Activated CD4-positive, alpha-beta T cell treated with anti-CD3 and anti-CD28 coated beads, Interleukin-2, Interleukin-6, amounts not matched to agents 100 ng/mL and 50 ng/mL, durations not matched to agents 16 hours and 8 hours (primary cell): Measurements from ENCODE around the gene SPINK4.

ENCODE experiments used
- DNase-seq: peaks from one replicate; pipeline ENCODE4 v3.0.0-alpha.2; 2020

SPINK4 gene, protein sequence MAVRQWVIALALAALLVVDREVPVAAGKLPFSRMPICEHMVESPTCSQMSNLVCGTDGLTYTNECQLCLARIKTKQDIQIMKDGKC

DNA sequence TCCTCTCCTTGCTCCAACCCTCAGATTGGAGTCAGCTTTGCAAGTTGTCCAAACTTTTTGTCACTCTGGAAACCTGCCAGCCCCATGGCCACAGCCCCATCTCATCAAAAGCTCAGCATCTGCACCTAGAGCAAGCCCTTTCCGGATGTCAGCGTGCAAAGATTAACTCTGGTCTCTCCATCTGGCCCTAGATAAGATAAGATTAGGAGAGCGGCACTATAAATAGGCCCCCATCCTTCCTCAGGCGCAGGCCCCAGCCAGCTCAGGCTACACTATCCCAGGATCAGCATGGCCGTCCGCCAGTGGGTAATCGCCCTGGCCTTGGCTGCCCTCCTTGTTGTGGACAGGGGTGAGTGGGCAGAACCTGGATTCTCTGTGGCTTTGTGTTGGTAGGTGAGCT, at the start of gene SPINK4:
TSS of gene SPINK4 (plus strand) at position 247 of the 400 bp plus-strand sequence. CDS start at position 289, 42 bp downstream.
- no peak for DNase-seq

DNA sequence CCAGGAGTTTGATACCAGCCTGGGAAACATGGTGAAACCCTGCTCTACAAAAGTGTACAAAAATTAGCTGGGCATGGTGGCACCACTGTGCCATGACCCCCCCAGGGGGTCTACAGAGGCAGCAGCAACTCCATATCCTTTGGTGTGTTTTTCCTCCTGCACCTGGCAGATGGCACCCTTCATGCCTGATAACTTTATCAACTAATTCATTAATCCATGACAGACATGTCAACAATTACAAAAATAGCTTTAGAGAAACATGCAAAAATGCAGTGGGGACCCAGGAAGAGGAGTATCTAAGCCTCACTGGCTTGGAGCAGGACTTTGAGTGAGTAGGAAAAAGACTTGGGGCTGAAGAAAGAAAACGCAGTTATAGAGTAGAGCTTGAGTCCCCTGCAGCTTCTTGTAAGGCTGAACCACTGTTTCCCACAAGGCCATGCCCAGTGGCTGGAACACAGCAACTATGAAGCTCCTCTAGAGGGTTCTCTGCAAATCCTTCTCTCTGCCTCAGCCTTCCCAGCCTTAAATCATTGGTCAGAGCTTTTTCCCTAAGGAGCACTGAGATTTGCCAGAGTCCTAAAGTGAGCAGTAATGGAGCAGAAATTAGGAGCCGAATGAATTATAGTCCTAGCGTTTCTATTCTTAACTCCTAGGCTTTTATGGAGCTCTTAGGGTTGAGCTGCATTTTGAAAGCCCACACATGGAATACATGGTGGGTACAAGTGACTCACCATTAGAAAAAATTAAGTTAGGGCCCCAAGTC, 47.3 kb upstream of the SPINK4 start:
- no peak for DNase-seq

DNA sequence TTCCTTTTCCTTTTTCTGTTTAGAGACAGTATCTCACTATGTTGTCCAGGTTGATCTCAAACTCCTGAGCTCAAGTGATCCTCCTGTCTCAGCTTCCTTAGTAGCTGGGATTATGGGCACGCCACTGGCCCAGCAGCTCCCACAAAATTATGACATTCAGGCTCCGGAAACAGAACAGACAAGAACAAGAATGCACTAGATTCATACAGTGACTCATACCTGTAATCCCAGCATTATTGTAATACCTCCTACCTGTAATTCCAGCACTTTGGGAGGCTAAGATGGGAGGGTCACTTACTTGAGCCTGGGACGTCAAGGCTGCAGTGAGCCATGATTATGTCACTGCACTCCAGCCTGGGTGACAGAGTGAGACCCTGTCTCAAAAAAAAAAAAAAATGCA, 46.1 kb upstream of the SPINK4 start:
- no peak for DNase-seq

DNA sequence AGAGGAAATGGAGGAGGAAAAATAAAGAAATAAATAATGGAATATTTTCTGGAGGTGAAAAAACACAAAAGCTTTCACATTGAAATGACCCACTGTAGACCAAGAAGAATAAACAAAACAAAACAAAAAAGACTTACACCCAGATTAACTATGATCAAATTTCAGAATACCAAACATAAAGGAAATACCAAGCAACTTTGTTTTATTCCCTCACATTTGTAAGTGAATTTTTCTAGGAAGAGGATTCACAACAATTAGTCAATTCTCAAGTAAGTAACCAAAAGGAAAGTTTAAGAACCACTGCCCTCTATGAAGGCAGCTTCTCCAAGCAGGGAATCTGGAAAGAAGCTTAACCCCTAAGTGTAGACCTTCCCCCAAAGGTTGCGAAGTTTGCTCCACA, 43.2 kb upstream of the SPINK4 start:
- DNase-seq = no peak

DNA sequence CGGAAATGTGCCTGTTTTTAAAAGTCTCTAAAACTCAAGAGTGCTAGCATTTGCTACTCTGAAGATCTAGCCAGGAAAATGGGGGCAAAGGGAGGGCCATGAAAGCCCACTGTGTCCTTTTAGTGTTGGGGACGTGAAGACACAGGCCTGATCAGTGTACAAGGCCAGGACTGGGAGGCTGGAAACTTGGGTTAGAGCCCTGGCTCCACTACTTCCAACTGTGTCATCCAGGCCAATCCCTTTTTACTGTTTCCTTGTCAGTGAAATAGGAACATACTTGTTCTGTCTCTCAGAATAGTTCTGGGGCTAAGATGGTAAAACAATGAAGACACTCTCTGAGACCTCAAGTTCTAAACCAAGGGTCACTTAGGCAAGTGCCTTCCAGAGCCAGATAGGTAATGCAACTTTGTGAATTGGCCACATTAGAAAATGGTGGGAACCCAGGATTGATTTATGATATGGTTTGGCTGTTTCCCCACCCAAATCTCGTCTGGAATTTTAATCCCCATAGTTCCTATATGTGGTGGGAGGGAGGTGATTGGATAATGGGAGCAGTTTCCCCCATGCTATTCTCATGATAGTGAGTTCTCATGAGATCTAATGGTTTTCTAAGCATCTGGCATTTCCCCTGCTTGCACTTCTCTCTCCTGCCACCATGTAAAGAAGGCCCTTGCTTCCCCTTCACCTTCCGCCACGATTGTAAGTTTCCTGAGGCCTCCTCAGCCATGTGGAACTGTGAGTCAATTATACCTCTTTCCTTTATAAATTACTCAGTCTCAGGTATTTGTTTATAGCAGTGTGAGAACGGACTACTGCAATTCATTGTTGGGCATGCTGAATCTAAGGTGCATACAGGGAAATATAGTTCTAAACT, 42.5 kb upstream of the SPINK4 start:
- no peak for DNase-seq

DNA sequence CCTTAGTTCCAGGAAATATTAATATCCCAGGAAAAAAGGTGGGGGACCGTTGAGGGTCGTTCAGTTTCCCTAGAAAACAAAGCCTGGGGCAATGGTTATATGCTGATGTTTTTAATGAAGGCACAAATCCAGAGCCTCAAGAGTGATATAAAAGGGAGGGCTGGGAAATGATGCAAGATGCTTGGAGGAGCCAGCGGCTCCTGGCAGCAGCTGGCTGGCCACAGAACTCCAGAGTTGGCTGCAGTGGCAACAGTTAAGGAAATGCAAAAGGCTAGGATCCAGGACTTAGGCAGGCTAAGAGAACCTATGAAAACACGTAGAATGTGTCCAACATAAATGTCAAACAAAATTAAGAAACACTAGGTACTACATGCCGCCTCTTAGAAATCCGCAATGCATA, 41.8 kb upstream of the SPINK4 start:
- DNase-seq = no peak

DNA sequence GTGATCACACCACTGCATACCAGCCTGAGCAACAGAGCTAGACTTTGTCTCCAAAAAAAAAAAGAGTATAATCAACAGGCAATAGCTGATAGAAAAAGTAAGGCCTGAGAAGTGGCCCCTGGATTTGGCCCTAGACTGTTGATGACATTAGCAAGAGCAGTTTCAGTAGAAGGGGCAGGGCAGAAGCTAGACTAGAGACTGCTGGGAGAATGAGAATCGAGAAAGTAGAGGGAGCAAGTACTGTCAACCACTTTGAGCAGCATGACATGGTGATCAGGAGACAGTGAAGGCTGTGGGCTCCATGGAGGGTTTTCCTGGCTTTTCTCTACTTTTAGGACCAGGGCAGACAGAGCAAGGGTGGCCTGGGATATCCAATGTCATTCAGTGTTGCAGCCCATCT, 37.9 kb upstream of the SPINK4 start:
- no peak for DNase-seq

DNA sequence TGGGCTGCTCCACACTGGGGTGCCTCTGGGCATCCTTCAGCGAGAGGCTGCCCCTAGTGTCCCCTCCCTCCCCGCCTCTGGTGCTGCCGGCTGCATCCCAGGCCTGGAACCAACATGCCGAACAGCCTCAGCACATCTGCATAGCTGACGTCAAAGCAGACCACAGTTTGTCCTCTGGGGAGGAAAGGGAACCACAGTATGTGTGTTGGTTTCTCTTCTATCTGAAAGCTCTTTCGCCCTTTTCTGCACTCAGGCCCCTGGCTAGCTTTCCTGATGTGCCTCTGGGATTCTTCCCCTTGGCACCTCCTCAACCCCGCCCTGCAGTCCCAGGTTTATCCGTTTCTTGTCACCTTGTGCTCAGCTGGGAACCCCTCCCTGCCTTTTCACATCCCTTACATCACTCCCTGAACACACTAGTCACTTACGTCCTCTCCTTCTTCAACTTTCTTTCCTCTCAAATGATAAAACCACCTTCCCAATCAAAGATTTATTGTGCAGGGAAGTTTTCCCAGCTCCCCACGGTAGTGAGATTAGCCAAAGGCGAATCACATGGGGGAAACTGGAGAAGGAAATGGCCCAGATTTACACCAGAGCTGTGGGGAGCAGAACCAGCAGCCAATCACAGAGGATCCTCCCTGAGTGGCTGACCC, 37.3 kb upstream of the SPINK4 start:
- peak; percentile 28 for DNase-seq

DNA sequence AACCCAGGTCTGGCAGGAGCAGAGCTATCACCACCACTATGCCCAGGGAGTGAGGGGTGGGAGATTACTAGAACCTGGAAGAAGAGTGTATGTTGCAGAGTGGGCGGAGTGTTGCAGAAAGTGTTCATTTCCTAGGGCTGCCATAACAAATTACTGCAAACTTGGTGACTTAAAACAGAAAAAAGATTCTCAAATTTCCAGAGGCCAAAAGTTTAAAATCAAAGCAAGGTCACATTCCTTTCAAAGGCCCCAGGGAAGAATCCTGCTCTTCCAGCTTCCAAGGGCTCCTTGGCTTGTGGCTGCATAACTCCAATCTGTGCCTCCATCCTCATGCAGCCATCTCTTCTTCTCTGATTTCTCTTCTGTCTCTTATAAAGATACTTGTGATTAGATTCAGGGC, 30.6 kb upstream of the SPINK4 start:
- no peak for DNase-seq

DNA sequence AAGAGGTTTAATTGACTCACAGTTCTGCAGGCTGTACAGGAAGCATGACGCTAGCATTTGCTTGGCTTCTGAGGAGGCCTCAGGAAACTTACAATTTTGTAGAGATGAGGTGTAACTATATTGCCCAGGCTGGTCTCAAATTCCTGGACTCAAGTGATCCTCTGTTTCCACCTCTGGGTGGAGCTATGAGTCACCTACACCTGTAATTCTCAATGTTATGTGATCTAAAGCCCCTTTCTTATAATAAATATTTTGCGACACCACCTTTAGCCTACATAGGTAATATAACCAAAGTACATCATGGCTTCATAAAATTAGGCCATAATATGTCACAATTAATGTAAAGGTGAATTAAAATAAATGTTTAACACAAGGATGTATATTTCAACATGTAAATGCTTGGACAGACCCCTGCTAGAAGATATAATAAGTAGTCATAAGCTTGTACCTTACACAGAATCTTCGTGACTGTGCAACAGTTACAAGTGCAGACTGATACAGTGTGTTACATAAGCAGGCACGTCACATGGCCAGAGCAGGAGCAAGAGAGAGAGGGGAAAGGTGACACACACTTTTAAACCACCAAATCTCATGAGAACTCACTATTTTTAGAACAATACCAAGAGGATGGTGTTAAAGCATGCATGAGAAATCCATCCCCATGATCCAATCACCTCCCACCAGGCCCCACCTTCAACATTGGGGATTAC, 29.8 kb upstream of the SPINK4 start:
- DNase-seq = no peak

DNA sequence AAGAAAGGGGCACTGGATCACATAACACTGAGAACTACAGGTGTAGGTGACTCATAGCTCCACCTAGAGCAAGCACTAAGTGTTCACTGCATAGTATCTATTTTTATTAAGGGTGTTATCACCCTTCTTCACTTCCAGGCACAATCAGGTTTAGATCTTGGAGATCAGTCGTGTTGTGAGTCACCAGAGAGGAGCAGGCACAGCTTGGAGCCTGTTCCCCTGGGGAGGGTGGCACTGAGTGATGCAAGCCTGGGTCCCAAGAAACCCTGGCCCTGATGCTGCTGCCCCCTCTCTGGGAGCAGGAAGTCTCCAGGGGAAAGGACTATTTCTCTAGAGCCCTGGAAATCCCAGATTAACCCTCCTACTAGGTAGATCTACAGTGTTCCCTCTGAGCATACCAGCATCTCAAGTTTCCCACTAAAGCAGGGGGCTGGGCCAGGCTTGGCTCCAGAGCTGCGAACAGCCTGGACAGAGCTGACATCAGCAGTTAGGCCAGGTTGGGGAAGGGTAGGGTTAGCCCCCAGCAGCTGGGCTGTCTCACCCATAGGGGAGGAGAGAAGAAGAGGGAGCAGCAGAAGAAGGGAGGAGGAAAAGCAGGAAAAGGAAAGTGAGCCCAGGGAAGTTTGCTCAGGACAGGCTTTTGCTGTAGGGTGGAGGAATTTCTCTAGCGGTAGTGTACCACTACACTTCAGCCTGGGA, 28.1 kb upstream of the SPINK4 start:
- no peak for DNase-seq

DNA sequence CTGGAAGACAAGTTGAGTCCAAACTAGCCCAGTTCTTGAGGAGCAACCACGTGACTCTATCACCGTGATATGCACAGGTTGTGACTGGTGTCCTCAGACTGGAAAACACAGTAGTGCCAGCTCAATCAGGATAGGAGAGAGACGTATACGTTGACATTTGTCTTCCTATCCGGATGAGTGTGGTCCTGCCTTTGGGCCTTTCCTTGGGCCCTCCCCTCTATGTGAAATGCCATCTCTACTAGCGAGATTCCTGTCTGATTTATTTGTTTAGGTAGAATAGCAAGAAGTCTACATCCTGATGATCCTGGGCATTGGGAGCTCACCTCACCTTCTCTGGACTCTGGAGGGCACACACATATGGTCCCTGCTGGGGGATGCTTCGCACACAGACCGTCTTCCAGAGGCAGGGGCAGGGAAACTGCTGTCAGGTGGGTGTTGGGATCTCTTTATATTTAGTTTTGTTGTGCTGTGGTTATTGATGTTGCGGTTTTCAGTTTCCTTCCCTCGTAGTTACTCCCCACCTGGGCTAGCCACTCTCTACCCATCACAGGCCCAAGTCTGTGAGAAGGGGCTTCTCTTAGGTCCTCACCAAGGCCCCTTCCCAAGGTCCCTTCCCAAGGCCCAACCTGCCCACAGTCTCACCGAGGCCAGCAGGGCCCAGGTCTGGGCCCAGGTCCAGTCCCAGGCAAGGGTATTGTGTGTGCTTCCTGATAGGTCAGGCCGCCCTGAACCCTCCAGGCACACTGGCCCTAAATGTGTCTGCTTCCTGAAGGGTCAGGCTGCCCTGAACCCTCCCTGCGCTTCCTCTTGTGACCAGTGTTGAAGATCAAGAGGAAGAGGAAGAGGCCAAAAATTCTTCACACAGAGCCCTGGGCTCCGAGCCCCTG, 19.0 kb upstream of the SPINK4 start:
- DNase-seq = no peak

DNA sequence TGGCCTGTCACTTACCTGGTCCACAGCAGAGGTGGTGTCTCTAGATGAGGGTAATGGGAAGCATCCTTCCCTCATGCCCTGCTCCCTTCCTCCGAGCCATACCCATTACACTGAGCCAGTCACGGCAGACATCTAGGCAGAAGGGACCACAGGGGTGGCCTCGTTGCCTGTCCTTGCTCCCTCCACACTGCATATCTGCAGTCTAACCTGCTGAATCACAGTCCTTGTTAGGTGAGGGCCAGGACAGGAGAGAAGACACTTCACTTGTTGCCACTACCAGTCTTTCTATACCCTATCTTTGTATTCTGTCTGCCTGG, 18.4 kb upstream of the SPINK4 start:
- DNase-seq = no peak

DNA sequence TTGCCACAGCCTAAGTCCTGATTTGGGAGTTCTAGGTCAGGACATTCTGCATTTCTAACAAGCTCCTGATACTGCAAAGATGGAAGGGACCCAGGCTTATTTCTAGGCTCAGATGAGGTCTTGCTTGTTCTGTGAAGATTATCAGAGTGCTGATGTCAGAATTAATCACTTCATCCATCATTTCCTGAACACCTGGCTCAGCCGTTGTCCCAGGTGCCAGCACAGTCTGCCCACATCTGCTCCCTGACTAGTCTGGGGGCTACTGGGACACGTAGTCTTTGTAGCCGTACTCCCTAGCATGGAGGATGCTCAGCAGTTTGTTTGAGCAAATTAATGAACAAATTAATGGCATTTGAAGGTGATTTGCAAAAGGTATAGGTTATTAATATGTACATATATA, 17.9 kb upstream of the SPINK4 start:
- no peak for DNase-seq

DNA sequence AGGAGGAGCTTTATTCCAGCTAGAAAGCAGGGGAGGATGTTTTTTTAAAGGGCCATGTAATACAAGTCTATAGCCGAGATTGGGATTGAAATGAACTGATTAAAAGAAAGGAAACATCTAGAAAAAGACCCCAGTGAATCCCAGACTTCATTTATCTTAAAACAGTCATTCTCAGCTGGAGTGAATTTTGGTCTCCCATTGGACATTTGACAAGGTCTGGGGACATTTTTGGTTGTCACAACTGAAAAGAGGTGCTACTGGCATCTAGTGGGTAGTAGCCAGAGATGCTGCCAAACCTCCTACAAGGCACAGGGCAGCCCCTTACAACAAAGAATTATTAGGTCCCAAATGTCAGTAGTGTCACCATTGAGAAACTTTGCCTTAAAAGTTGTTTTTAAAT, 16.3 kb upstream of the SPINK4 start:
- DNase-seq = no peak

DNA sequence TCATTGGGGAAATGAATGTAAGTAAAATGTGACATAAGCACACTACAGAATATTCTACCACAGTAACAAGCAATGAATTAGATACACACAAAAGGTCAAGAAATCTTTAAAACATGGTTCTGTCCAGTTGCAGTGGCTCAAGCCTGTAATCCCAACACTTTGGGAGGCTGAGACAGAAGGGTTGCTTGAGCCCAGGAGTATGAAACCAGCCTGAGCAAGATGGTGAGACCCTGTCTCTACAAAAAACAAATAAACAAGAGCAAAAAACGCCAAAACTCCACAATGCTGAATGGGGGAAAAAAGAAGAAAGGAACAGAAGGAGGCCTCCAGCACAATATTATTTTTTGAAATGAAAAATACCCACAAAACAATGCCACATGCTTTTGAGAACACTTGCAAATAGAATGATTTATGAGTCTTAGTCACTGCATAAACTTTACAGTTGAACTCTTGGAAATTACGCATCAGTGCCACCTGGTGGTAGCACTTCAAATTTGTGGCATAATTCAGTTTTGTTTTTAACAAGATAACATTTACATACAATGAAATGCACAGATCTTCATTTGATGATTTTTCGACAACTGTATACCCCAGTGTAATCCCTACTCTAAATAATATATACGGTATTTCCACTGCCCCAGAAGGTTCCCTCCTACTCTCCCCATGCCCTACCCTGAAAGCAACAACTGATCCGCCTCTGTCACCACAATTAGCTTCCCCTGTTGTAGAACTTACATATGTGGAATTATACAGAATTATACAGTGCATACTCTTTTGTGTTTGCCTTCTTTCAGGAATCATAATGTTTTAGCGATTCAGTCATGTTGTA, 14.4 kb upstream of the SPINK4 start:
- peak; percentile 79 for DNase-seq

DNA sequence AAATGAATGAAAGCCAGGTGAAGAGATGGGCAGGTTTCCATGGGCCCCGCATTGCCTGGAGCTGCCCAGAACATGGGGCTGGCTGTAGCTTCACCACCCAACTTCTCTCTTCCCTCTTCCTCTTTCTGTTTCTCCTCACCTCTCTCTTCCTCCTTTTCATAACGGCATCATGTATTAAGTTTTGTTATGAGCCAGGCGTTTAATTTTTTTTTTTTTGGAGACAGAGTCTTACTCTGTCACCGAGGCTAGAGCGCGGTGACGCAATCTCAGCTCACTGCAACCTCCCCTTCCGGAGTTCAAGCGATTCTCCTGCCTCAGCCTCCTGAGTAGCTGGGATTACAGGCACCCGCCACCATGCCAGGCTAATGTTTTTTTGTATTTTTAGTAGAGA, 13.0 kb upstream of the SPINK4 start:
- DNase-seq = peak; percentile 14

DNA sequence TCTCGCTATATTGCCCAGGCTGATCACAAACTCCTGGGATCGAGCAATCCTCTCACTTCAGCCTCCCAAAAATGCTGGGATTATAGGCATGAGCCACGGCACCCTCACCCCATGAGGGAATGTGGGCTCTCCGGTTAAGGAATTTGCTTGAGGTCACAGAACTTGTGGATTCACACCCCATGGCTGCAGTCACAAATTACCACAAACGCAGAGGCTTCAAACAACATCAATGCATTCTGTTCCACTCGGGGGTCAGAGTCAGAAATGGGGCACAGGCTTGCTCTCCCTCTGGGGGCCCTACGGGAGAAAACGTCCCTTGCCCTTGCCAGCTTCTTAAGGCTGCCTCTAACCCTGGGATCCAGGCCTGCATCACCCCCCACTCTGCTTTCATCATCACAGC, 12.2 kb upstream of the SPINK4 start:
- DNase-seq = no peak

DNA sequence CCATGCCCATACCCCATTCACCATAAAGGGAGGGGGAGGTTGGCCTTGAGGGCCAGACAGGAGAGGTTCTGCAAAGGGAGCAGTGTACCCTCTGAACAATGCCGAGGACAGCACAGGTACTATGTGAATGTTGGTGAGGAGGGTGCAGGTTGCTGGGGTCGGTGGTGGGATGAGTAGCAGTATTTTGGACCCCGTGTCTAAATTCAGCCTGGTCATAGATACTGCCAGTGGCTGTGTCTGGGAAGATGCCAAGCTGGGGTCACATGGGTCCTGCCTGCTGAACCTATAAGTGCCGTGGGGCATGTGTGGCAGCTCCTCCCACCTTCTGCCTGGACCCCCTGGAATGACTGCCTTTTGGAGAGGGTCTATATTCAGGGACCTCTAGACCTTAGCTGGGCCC, 11.4 kb upstream of the SPINK4 start:
- no peak for DNase-seq

DNA sequence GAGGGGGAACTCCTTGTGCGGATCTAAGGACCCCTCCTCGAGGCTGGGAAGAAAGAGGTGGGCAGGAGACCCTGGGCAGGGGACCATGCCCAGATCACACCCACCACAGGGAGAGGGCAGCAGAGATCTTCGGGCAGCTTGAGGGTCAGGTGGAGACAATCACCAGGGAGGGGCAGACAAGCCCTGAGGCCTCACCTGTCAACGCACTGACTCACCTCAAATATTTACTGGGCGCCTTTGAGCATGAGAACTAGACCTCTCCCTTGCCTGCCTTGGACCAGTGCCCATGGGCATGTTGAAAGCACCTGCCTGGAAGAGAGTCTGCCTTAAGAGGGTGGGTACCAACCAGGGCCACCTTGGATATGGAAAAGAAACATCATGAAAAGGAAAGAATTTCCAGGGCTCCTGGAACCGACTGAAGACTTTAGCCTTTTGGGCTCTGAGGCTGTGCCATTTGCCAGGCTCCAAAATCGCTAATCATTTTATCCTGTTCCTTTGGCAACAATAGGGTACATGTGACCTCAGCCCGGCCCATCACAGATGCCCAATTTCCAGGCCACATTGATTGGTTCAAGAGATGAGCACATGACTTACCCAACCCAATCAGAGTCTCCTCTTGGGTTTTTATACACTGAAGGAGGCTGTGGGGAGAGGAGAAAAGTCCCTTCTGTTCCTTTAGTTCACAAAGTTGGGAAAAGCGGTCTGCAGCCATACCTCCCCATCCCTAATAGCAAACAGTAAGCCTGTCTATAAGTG, 10.4 kb upstream of the SPINK4 start:
- DNase-seq = no peak
